GM12891 (cell line): ENCODE results near the gene LRMDA.

Experiments used
- POLR2AphosphoS5 ChIP-seq: IDR thresholded peaks from 2 replicates; pipeline ENCODE4 v1.6.1; 2011; ENCODE audit warnings: low read depth, low read length, control low read depth
- TAF1 ChIP-seq: IDR thresholded peaks from 2 replicates; pipeline ENCODE4 v1.6.1; 2011; ENCODE audit warnings: low read depth, low read length, control low read depth

DNA sequence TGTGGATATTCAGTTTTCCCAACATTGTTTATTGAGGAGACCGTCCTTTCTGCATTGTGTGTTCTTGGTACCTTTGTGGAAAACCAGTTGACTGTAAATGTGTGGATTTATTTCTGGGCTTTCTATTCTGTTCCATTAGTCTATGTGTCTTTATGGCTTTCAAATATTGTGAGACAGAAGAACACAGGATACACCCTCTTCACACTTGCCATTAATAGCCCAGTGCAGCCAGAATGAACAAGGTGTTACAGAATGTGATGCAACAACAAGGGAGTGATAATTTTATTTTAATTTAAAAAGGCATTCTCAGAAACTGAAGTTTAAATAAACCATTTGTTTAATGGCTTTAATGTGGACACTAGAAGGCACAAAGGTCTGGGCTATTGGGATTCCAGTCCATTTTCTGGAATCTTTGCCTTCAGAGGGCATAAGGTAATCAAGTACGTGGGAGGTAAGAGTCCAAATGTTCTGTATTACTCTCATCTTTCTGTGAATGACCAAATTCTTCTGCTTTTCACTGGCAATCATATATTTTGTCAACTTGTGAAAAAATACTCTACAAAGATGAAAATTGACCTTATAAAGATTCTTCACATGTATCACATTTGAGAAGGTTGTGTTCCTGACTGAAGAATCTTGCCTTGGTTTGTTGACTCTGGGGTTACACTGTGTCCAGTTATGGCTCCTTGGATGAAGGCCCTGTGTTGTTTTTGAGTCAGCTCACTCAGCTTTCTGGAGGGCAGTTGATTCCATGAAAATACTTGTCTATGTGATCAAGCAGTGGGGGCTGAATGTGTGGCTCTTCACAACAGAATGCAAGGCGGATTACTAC lies 962.7 kb downstream of the LRMDA start:
- TF ChIP-seq POLR2AphosphoS5 (no peak), TAF1 (no peak)
